Activated T-helper 1 cell treated with anti-CD3 and anti-CD28 coated beads, Interleukin-12 subunit alpha, Interleukin-12 subunit beta, Interleukin-2, Interleukin-4 antibody, amounts not matched to agents 30 ng/mL and 10 ng/mL and 1 ng/mL, durations not matched to agents 14 hours and 24 hours and 36 hours (primary cell): Measurements from ENCODE around the gene MT3. TPM values are rescaled to one million over a fixed set of nuclear protein-coding genes. Genes with fewer than 3 reads are reported as not detected.

ENCODE experiments used
- total RNA-seq: library from RNA; stranded (reverse); gene quantifications from 2 replicates; pipeline ENCODE4 v1.2.3, GENCODE V29; 2022

MT3 gene
- total RNA-seq, 1 donor from 2014 or later, result 1.9 TPM

Other genes with a start within 250 kb of the MT3 start
- 57.2 and 64.3 TPM in 2 replicates for gene AMFR, start 164.0 kb upstream of the MT3 start, total RNA-seq
- 271 and 313 TPM in 2 replicates for gene NUDT21, start 138.2 kb upstream of the MT3 start, total RNA-seq
- 87.9 and 90.9 TPM in 2 replicates for gene OGFOD1, start 138.0 kb upstream of the MT3 start, total RNA-seq
- gene BBS2, start 69.5 kb upstream of the MT3 start, total RNA-seq, result 7.4 and 12.3 TPM in 2 replicates
- not detected in 2 replicates for gene MT4, start 24.5 kb upstream of the MT3 start, total RNA-seq
- 348 and 365 TPM in 2 replicates for gene MT2A, start 19.1 kb downstream of the MT3 start, total RNA-seq
- gene MT1E, start 36.3 kb downstream of the MT3 start, total RNA-seq, result 135 TPM in 2 replicates
- not detected in 2 replicates for gene MT1M, start 43.1 kb downstream of the MT3 start, total RNA-seq
- gene MT1A, start 49.1 kb downstream of the MT3 start, total RNA-seq, result 0.60 and 4.1 TPM in 2 replicates
- not detected in 2 replicates for gene MT1B, start 62.4 kb downstream of the MT3 start, total RNA-seq
- 4.3 and 5.2 TPM in 2 replicates for gene MT1F, start 68.4 kb downstream of the MT3 start, total RNA-seq
- gene MT1G, start 78.5 kb downstream of the MT3 start, total RNA-seq, result 28.5 and 29.1 TPM in 2 replicates
- 1.4 TPM in 1 of 2 replicates, not detected in the other for gene MT1H, start 80.3 kb downstream of the MT3 start, total RNA-seq
- 60.7 and 70.4 TPM in 2 replicates for gene MT1X, start 92.9 kb downstream of the MT3 start, total RNA-seq
- gene NUP93, start 140.6 kb downstream of the MT3 start, total RNA-seq, result 150 and 152 TPM in 2 replicates